Epithelial cell of proximal tubule (primary cell): ENCODE measurements around the gene AOC1. TPM values are rescaled to one million over a fixed set of nuclear protein-coding genes. Genes with fewer than 3 reads are reported as not detected.

Source experiments
- DNase-seq: peaks from one replicate; pipeline ENCODE4 v3.0.0-alpha.2; 2011; ENCODE audit warnings: low read depth
- H3K4me3 ChIP-seq: 2 replicates; pipeline ENCODE4 v1.5.1; 2011; ENCODE audit warnings: low read depth, mild to moderate bottlenecking, low read length
- total RNA-seq: library from RNA; depleted of rRNA; stranded (reverse); fragments of >200 nt; gene quantifications from 2 replicates; pipeline ENCODE4 v1.2.3, GENCODE V29; 2015
- TF ChIP-seq, protein P1 (sequence below): conservative IDR thresholded peaks from 2 replicates; pipeline ENCODE4 v1.5.1; 2012; ENCODE audit warnings: low read depth, mild to moderate bottlenecking, low read length

The AOC1 gene
- total RNA-seq, 1 donor from 2014 or later = 2.8 TPM

- TF ChIP-seq, protein P1, sequence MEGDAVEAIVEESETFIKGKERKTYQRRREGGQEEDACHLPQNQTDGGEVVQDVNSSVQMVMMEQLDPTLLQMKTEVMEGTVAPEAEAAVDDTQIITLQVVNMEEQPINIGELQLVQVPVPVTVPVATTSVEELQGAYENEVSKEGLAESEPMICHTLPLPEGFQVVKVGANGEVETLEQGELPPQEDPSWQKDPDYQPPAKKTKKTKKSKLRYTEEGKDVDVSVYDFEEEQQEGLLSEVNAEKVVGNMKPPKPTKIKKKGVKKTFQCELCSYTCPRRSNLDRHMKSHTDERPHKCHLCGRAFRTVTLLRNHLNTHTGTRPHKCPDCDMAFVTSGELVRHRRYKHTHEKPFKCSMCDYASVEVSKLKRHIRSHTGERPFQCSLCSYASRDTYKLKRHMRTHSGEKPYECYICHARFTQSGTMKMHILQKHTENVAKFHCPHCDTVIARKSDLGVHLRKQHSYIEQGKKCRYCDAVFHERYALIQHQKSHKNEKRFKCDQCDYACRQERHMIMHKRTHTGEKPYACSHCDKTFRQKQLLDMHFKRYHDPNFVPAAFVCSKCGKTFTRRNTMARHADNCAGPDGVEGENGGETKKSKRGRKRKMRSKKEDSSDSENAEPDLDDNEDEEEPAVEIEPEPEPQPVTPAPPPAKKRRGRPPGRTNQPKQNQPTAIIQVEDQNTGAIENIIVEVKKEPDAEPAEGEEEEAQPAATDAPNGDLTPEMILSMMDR = no peak
- no peak for DNase-seq
- no peak overlapping the region for H3K4me3 ChIP-seq
Observed at GRCh38 chr7:150846291-150847115, 5.8 kb upstream of the AOC1 start.

DNA sequence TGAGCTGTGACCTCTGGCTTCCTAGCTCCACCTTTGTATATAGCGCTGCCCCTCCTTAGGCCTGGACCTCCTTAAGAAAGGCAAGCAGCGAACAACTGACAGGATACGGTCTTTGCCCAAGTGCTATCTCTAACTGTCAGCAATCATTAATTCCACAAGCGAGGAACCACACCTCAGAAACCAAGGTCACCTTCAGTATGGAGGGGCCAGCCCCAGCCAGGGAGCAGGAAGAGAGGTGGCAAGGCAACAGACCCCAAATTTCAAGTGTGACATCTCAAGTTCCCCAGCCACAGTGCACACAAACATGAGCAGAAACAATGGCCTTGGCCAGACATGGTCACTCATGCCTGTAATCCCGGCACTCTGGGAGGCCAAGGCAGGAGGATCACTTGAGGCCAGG is 4.8 kb upstream of the AOC1 start:
- TF ChIP-seq, protein P1 = no peak
- no peak overlapping the region for H3K4me3 ChIP-seq
- DNase-seq = no peak

GRCh38 chr7:150848111-150848510 is 4.2 kb upstream of the AOC1 start:
- TF ChIP-seq, protein P1 = no peak
- H3K4me3 ChIP-seq = no peak overlapping the region
- no peak for DNase-seq

DNA sequence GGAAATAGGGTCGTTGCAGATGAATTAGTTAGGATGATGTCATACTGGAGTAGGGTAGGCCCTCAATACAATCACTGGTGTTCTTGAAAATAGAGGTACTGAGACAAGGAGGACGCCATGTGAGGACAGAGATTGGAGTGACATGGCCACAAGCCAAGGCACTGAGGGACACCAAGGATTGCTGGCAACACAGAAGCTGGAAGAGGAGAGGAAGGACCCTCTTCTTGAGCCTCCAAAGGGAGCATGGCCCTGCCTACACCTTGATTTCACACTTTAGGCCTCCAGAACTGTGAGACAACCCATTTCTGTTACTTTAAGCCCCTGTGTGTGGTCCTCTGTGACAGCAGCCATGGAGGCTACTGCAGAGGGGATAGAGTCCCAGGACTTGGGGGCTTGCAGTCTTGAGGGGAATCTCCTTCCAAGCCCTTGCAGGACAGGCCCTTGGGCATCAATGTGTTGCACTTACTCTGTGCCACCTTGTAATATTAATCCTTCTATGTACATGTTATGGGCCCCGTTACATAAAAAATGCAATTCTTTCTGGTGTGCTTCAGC is 3.7 kb upstream of the AOC1 start:
- TF ChIP-seq, protein P1 = no peak
- no peak for DNase-seq

DNA sequence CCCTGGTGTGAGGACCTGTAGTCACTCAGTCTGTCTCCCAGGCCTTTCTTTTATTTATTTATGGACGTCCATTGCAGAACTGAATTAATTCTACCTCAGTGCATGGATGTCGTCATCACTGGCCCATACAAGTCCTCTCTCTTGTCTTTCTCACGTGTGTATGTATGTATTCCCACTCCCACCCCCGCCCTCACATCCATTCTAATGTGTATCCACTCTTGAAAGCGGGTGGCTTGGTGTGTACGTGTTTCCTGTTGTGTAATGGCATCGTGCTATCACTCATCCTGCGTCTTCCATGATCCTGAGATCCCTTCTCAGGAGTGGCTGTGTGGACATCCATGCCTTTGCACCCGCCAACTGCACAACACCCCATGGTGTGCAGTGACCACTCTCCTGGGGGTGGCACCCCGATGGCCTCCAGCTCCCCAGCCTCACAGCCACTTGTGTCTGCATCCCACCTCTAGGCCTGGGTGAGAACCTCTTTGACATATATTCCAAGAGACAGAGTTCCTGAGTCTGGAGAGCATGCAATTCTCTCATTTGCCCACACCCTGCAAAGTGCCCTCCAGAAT is 3.0 kb upstream of the AOC1 start:
- H3K4me3 ChIP-seq = no peak overlapping the region
- no peak for DNase-seq
- TF ChIP-seq, protein P1 = no peak

More for the DNA sequence above, 3.7 kb upstream of the AOC1 start:
- no peak overlapping the region for H3K4me3 ChIP-seq

GRCh38 chr7:150850273-150850672 is 2.0 kb upstream of the AOC1 start:
- DNase-seq = no peak
- TF ChIP-seq, protein P1 = no peak
- H3K4me3 ChIP-seq = no peak overlapping the region
